NCI-H1105 (cell line): ENCODE results near the gene SLC2A4.

ENCODE experiments used
- DNase-seq: peaks from one replicate; lab custom pipeline; 2025; lab: John Stamatoyannopoulos, UW

SLC2A4 gene

DNA sequence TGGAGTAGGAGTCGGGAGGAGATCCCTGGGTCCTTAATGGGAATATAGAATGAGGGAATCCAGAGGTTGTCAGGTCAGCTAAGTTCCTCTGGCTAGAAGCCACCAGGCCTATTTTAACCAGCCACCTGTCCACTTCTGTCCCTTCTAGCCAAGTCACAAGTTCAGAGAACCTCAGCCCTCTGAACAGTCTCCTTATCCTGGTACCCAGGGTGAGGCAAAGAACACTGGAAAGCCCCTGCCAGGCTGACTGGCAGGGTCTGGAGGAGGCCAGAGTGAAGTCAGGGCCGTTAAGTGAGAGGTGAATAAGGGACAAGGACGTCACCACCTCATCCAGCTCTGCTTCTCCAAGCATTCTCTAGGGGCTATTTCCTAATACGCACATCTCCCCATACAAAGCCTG lies 32.7 kb upstream of the SLC2A4 start:
- DNase-seq: no peak

DNA sequence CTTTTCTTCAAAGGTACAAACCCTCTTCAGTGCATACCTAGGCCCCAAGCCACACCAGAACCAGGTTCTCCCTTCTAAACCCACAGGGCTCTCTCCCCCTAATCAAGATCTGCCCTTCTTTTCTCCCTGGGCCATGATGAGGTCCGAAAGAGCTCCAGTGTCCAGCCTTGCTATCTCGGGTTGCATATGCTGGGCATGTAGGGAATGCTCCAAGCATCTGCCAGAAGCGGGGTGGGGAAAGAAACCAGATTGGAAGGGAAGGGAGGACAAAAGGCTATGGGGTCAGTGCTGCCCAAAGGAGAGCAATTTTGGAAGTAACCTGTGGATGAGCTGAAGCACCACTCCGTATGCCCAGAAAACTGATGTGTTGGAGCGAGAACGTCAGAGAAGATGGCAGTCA lies 32.3 kb upstream of the SLC2A4 start:
- no peak for DNase-seq

DNA sequence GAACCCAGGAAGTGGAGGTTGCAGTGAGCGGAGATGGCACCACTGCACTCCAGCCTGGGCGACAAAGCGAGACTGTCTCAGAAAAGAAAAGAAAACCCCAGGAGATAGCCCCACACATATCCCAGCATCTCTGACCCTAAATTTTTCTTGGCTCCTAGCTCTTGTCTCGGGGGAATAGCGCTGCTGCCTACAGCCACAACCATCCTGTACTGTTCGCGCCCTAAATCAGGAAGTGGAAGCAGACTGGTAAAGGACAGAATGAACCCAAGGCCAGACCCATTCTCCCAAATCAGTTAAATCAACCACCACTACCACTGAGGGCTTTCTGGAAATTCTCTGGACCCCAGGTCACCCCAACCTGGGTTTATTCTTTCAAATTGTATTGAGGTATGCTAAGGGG lies 31.7 kb upstream of the SLC2A4 start:
- no peak for DNase-seq

DNA sequence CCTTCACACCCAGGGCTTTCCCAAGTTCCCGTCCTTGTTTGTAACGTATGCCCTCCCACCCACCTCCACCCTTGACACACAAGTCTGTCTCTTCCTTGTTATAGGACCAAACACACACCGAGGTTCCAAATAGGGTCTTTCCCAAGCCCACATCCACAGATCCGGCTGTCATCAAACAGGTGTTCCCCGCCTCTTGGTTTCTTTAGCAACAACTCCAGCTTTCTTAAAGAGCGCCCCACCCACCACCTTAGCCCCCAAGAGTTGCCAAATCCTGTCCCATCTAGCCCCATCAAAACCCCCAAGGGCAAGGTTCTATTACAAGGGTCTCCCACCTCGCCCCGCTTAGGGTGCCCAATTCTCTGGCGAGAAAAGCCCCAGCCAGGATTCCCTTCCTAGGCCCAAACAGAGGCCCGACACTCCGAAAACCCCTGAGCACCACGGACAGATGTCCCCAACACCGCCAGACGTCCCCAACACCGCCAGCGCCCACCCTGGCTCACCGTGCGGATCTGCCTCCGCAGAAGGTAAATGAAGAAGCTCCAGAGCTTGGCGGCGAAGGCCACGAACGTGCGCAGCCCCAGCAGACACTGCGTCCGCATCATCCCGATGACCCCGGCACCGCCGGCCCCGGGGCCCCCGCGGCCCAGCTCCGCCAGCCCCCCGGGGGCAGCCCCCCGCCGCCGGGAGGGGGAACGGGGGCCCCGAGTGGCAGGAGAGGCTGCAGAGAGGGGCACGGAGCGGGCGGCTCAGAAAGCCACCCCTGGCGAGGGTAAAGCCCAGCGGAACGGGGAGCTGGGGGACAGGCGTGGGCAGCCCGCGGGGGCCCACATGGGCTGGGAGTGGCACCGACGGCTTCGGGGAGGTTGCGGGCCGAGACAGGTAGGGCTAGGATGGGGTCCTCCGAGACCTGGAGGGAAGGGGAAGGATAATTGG lies 30.6 kb upstream of the SLC2A4 start:
- DNase-seq: no peak

DNA sequence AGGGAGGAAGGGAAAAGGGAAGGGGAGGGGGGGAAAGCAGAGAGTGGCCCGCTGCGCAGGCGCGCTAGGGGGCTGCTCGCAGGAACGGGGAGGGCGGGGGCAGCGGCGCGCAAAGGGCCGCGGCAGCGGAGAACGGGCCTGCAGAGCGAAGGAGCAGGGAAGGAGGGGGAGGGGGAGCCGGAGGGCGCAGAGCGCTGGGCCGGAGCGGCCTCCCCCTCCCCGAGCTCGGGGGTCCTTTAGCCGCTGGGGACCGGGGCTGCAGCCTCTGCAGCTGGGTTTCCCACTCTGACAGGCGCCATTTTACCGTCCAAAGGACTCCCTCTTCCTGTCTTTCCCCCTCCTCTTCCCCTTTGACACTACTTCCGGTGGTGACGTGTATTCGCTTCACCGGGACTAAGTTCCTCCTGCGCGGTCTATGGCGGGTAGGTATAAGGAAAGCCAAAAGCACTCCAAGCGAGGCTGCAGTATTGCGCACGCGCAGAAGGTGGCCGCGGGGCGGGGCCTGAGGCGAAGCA lies 29.8 kb upstream of the SLC2A4 start, which contains the start of gene CTDNEP1:
Gene CTDNEP1, minus strand, starts transcription at position 74 of the 515 bp plus-strand sequence. CDS start 438 bp downstream, outside the sequence.
- DNase-seq: peak; percentile 99

DNA sequence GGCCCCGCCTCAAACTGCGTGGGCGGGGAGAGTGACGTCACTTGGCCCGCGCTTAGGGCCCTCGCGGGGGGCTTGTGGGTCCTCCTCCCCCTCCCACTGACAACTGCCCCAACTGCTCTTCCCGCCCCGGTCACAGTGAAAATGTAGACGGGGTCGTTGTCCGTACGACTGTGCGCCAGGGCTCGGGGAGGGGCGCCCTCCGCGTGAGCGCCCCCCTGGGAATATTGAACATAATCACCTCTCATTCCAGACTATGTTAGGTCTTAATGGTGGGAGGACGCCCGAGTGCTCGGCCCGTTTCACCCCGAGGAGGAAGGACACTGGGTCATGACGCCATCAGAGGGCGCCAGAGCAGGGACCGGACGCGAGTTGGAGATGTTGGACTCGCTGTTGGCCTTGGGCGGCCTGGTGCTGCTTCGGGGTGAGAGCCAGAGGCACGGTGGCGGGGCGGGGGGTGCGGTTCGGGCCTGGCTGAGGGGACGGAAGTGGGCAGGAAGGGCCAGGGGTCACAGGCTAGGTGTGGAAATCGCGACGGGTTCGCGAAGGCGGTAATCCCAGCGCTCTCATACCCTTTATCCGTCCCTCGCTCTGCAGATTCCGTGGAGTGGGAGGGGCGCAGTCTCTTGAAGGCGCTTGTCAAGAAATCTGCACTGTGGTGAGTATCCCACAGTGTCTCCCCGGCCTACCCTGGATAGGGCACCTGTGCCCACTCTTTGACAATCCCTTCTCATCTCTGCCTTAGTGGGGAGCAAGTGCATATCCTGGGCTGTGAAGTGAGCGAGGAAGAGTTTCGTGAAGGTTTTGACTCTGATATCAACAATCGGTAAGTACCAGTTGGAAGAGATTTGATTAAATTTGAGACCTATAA lies 29.1 kb upstream of the SLC2A4 start, which contains the start of gene ELP5:
Gene ELP5, plus strand, starts transcription at position 40 of the 868 bp plus-strand sequence. Its CDS starts 336 bp downstream, at position 376.
- peak; percentile 95 for DNase-seq

DNA sequence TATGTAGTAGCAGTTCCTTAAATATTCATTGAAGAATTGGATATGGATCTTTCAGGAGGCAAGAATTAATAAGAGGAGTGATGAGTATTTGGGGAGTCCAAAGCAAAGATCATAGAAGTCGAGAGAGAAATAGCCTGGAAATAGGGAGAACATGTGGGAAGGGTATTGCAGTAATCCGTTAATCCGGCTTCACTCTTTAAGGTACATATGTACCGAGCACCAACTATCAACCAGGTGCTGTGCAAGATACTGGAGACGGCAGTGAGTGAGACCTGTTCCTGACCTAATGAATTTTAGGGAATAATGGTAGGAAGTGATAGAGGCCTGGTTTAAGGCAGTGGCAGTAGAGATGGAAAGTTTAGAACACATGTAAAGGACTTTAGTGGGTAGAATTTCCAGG lies 28.4 kb upstream of the SLC2A4 start:
- no peak for DNase-seq

DNA sequence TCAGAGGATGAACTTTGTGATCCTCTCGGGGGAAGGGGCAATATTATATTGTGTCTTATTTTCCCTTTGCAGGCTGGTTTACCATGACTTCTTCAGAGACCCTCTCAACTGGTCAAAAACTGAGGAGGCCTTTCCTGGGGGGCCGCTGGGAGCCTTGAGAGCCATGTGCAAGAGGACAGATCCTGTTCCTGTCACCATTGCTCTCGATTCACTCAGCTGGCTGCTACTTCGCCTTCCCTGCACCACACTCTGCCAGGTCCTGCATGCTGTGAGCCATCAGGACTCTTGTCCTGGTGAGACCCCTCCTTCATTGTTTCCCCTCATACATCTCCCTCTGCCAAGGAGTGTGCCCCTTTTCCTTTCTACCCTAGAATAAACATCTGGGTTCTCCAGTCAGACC lies 27.0 kb upstream of the SLC2A4 start:
- DNase-seq: no peak

DNA sequence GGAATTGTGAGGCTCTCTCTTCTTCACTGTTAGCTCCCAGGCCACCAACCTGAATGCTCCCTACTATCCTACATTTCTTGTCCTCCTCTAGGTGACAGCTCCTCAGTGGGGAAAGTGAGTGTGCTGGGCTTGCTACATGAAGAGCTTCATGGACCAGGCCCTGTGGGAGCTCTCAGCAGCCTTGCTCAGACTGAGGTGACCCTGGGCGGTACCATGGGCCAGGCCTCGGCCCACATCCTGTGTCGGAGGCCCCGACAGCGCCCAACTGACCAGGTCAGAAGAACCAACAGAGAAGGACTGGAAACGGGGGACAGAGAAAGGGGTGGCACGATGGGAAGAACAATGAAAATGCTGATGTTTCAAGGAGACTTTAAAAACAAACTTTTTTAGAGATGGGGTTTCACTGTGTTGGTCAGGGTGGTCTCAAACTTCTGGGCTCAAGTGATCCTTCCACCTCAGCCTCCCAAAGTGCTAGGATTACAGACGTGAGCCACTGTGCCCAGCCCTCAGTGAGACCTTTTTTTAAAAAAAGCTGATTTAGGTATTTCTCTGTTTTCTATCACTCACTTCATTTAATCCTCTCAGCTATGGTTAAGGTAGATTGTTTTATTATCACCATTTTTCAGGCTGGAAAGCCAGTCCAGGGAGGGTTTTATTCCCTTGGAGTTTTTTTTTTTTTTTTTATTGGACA lies 24.6 kb upstream of the SLC2A4 start:
- no peak for DNase-seq

DNA sequence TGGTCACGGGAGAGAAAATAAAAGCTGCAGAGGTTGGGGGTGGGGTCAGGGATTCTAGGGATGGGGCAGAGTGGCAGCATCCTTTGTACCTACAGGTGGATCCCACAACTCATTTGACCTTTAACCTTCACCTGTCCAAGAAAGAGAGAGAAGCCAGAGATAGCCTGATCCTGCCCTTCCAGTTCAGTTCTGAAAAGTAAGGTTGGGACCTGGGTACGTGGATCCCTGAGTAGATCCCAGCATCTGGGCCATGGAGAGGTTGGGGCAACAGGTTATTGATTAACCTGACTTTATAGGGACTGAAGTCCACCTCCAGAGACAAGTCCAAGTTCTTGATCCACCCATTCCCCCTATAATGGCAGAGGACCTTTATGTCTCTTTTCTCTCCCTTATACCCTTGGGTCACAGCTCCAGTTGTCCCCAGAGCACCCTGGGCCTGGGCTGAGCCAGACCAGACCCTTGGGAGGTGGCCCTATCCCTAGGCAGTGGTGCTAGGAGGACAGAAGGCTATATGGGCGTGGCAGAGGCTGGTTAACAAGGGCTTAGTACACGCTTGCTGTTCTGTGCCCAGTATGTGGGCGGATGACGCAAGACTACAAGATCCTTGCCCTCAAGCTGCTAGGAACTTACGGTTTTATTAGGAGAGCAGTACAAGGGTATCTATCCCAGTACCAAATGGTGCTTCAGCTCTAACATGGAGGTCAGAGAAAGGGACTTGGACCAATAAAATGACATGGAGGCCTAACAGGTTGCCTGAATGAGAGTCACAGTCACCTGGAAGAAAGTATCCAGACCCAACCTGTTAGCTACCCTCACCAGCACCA lies 22.6 kb upstream of the SLC2A4 start:
- DNase-seq: no peak

DNA sequence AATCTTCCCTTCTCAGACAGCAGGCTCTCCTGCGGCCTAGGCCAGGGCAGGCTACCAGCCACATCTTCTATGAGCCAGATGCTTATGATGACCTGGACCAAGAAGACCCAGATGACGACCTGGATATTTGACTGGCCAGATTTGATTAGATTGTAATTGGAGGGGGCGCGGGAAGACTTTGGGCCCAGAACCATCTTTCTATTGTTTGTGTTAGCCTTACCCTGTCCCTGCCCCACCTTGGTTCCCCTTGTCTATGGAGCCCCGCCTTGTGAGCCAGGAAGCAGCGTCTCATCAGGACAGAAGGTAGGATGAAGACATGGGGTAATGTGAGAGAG lies 22.0 kb upstream of the SLC2A4 start:
- no peak for DNase-seq

DNA sequence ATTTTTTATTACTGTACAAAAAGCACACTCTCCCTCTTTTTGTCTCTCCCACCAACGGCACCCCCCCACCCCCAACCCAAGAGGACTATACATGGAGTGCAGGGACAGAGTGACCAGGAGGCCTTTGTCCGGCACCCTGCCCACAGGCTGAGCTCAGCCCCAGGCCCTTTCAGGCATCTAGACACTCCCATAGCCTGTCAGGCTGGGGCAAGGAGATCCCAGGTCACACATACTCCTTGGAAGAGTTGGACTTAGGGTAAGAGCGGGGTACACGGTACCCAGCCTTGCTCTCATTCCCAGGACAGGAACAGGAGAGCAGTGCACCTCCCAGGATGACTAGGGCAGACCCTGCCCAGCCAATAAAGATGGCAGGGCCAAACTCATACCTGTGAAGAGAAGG lies 21.4 kb upstream of the SLC2A4 start:
- no peak for DNase-seq

DNA sequence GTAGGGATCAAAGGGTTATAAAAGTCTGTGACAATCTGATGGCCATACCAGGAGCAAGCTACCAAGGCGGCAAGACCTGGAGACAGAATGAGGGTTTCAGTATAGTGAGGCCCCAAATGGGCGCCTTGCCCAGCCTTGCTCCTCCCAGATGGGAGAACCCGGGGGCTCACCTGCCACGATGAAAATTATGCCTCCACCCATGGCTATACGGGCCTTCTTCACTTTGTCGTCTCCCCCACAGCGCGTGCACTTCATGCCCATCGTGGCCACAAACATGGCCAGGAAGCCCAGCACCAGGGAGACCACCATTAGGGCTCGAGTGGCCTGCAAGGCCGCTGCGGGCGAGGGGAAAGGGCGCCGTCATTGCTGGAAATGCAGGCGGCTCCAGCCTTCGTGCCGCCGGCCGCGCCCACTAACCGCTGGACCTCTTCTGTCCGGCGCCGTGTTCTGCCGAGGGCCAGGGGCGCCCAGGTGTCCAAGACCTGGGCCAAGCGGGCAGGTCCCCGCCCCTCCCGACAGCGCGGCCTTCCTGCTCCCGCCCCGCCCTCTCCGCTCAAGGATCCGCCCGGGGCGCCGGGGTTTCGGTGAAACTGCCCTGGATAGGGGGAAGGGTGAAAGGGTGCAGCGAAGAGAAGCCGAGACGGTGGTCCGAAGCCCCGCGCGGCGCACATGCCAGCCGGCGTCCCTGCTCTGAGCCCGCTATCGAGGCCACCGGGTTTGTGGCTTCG lies 20.7 kb upstream of the SLC2A4 start:
- DNase-seq: peak; percentile 59

DNA sequence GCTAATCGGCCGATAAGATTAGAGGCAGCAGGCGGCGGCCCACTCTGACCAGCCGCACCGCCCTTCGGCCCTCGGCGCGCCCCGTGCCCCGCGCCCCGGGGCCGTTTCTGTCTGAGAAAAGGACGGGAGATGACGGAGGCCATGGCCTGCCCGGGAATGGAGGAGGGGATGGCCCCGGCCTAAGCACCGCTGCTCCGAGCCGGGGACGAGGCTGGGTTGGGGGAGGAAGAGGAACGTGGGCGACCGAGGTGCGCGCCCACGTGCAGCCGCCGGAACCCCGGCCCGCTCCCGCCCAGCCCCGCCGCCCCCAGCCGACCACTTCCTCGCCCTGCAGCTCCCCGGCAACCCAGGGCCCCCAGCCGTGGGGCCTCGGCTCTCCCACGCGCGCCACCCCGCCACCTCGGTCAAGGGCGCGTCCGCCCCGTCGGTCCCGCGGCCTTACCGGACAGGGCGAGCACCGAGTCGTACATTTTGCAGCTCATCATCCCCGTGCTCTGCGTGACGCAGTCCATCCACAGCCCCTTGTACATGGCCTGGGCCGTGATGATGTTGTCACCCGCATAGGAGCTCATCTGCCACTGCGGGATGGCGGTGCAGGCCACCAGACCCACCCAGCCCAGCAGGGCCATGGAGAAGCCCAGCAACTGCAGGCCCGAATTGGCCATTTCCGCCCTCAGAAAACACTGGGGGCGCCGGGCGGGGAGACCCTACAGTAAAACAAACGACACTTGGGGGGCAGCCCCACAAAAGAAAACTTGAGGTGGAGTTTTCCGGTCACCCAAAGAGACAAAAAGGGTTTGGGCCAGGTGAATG lies 19.9 kb upstream of the SLC2A4 start:
- DNase-seq: no peak

DNA sequence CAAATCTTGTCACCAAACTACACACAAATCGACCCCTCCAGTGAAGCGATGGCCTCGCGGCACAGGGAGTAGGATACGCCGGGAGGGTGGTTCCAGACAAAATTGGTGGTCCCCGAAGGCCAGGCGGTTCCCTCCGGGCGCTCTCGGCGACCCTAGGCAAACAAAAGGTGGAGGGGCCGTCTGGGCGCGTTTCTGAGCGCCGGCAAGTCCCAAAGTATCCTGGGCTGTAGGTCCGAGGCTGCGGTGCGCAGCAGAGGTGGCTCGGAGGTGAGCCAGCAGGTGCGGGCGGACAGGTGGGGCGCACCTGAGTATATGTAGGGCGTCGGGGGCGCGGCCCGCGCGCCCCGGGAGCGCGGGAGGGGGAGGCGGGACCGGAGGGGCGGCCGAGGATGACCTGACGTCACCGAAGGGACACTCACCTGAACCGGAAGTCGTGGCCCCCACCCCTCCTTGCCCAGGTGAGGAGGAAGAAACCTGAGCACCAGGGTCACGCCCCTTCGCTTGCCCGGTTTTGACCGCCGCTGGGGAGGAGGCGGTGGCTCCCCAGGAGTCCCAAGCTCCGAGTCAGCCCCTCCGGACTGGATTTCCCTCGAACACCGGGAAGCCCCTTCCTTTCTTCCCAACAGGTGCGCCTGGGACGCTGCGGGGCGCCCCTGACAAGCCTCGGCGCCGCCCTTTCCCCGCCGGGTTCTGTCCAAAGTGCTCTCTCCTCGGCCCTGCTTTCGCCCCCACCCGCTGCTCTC lies 19.2 kb upstream of the SLC2A4 start, which contains the start of gene CLDN7:
Gene CLDN7, minus strand, starts transcription at position 287 of the 743 bp plus-strand sequence. CDS start 435 bp downstream, outside the sequence.
- peak; percentile 96 for DNase-seq

DNA sequence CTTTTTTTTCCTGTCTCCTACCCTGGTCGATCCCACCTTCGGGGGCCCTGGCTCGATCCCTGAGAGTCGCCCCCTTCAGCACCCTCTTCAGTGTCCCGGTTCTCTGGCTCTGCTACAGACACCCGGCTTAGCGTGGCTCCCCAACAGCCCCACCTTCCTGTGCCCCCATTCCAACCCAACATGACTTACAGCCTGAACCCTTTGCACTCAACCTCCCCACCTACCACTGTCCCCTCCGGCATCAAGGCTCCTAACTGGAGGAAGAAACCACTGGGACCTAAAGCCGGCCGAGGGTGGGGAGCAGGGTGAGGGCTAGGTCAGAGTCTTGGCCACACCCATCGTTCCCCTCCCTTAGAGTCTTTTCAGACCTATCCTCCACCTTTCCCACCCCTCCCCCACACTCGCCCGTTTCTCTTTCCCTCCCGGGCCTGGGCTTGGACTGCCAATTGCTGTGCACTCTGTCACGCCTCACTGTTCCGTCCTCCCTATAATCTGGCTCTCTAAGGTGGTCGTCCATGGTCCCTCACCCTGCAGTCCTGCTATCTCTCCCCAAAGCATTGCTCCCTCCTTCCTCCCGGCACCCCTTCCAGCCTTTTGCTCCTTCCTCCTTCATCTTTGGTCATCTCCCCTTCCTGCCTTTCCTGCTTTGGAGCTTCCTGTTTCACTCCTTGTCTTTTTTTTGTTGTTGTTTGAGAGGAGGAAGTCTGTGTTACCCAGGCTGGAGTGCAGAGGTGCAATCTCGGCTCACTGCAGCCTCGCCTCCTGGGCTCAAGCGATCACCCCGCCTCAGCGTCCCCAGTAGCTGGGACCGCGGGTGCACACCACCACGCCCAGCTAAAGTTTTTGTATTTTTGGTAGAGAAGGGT lies 18.4 kb upstream of the SLC2A4 start:
- DNase-seq: peak; percentile 58

DNA sequence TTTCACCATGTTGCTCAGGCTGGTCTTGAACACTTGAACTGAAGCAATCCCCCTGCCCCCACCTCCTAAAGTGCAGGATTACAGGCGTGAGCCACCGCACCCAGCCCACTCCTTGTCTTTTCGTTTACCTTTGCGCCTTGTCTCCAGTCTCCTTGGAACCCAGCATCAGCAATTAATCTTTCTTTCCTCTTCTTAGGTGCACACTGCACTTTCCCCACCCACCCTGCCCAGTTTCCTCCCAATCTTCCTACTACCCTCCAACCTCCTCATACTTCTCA lies 17.8 kb upstream of the SLC2A4 start:
- DNase-seq: no peak

DNA sequence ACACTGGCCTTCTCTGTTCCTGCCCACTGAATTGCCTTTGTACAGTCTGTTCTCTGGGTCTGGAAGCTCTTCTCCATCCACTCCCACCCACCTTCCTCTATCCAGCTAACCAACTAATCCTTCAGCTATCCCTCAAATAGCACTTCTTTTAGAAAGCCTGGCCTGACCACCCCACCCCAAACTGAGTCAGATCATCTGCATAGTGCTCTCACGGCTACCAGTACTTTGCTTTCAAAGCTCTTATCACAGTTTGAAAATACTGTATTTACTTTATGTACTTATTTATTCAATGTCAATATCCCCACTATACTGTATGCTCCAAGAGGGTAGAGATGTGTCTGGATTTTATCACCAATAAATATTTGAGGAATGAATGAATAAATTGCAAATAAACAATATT lies 14.7 kb upstream of the SLC2A4 start:
- DNase-seq: no peak
